H1 (cell line): Measurements from ENCODE around the gene LPXN.

ENCODE experiments used
- ASH2L ChIP-seq: fragments of 200-600, 300-600 bp; sonication (generic); IDR thresholded peaks from one replicate; pipeline ENCODE4 v1.7.1; 2017; ENCODE audit warnings: low read length
- CEBPB ChIP-seq: IDR thresholded peaks from 2 replicates; pipeline ENCODE4 v1.6.1; 2012; ENCODE audit warnings: low read depth, low read length
- CTCF ChIP-seq, 3 experiments: IDR thresholded peaks; 1 replicate in 2 of 3; 2 replicates in 1 of 3; pipeline versions ENCODE4 v1.5.1 to v1.6.1; 2011; ENCODE audit warnings: low read length in 3 of 3, mild to moderate bottlenecking in 3 of 3, inconsistent platforms in 2 of 3, low read depth in 1 of 3, moderate library complexity in 1 of 3; ENCODE audit not compliant: insufficient read depth in 1 of 3; ENCODE audit errors: control extremely low read depth in 1 of 3
- EP300 ChIP-seq, 2 experiments: IDR thresholded peaks; 1 replicate in 1 of 2; 2 replicates in 1 of 2; pipeline ENCODE4 v1.6.1; 2011 to 2012; ENCODE audit warnings: low read depth in 2 of 2, low read length in 2 of 2, mild to moderate bottlenecking in 2 of 2, borderline replicate concordance in 1 of 2, inconsistent platforms in 1 of 2, moderate library complexity in 1 of 2
- EZH2 ChIP-seq: fragments of 200-600 bp; sonication (generic); IDR thresholded peaks from 2 replicates; pipeline ENCODE4 v1.7.1; 2012; ENCODE audit warnings: low read depth, mild to moderate bottlenecking, moderate library complexity, low read length, inconsistent platforms; ENCODE audit not compliant: severe bottlenecking
- GTF2F1 ChIP-seq: IDR thresholded peaks from 2 replicates; pipeline ENCODE4 v1.6.1; 2012; ENCODE audit warnings: low read depth, low read length, improper control_type of control experiment, borderline replicate concordance
- JUND ChIP-seq: IDR thresholded peaks from 2 replicates; pipeline ENCODE4 v1.6.1; 2011; ENCODE audit warnings: mild to moderate bottlenecking, improper control_type of control experiment, low read length
- MAX ChIP-seq: IDR thresholded peaks from 2 replicates; pipeline ENCODE4 v1.6.1; 2012; ENCODE audit warnings: inconsistent platforms
- SUZ12 ChIP-seq: fragments of 200-600 bp; sonication (generic); IDR thresholded peaks from 2 replicates; pipeline ENCODE4 v1.6.1; 2012; ENCODE audit warnings: mild to moderate bottlenecking, inconsistent platforms, low read length, moderate library complexity, mixed read lengths
- TAF1 ChIP-seq: IDR thresholded peaks from 2 replicates; pipeline ENCODE4 v1.6.1; 2011; ENCODE audit warnings: mild to moderate bottlenecking, low read depth, low read length
- YY1 ChIP-seq: IDR thresholded peaks from 2 replicates; pipeline ENCODE4 v1.6.1; 2011; ENCODE audit warnings: low read depth, mild to moderate bottlenecking, low read length
- ZNF274 ChIP-seq: IDR thresholded peaks from 2 replicates; pipeline ENCODE4 v1.7.0; 2012; ENCODE audit warnings: low read length, borderline replicate concordance; ENCODE audit errors: extremely low read depth

GRCh38 chr11:58592760-58593472, 17.3 kb upstream of the LPXN start:
- TF ChIP-seq MAX (no peak), GTF2F1 (no peak), CEBPB (no peak), CTCF (IDR thresholded peaks at IDR 0.05; ENCODE audit: control extremely low read depth in 1 of 3, insufficient read depth in 1 of 3, low read depth in 1 of 3, low read length in 3 of 3) (no peak), EZH2 (no peak), SUZ12 (no peak), ASH2L (no peak), YY1 (no peak), EP300 (IDR thresholded peaks at IDR 0.05; ENCODE audit: borderline replicate concordance in 1 of 2, low read depth in 2 of 2, low read length in 2 of 2) (no peak), TAF1 (no peak), JUND (no peak), ZNF274 (no peak)
